ENCODE results near the gene KLHL26.

KLHL26 gene

GRCh38 chr19:18648973-18649315 is 12.1 kb downstream of the KLHL26 start:
- no peak for DNase-seq

- DNase-seq: no peak
Observed at GRCh38 chr19:18649371-18650020, 12.7 kb downstream of the KLHL26 start.

GRCh38 chr19:18650021-18650390 is 13.2 kb downstream of the KLHL26 start:
- no peak for DNase-seq

GRCh38 chr19:18650468-18651041 is 13.7 kb downstream of the KLHL26 start:
- DNase-seq: no peak

- DNase-seq: no peak
Observed at GRCh38 chr19:18651300-18651699, 14.5 kb downstream of the KLHL26 start.

GRCh38 chr19:18651733-18652132 is 14.9 kb downstream of the KLHL26 start:
- DNase-seq: no peak

GRCh38 chr19:18653853-18654252 is 17.0 kb downstream of the KLHL26 start:
- no peak for DNase-seq

GRCh38 chr19:18654469-18654868 is 17.6 kb downstream of the KLHL26 start:
- DNase-seq: no peak

GRCh38 chr19:18655173-18655844 is 18.5 kb downstream of the KLHL26 start:
- DNase-seq: no peak

- no peak for DNase-seq
Observed at GRCh38 chr19:18656337-18657086, 19.7 kb downstream of the KLHL26 start.

GRCh38 chr19:18657590-18658365 is 20.9 kb downstream of the KLHL26 start:
- no peak for DNase-seq

GRCh38 chr19:18658366-18658855 is 21.6 kb downstream of the KLHL26 start:
- DNase-seq: no peak

- DNase-seq: no peak
Observed at GRCh38 chr19:18659281-18660050, 22.6 kb downstream of the KLHL26 start.

- DNase-seq: no peak
Observed at GRCh38 chr19:18660051-18660910, 23.5 kb downstream of the KLHL26 start.

GRCh38 chr19:18660939-18661670 is 24.3 kb downstream of the KLHL26 start:
- DNase-seq: no peak

- no peak for DNase-seq
Observed at GRCh38 chr19:18662972-18663732, 26.3 kb downstream of the KLHL26 start.

- DNase-seq: peak in 1 of 5 donors; percentile 16
Observed at GRCh38 chr19:18663940-18664530, 27.2 kb downstream of the KLHL26 start.

- no peak for DNase-seq
Observed at GRCh38 chr19:18665771-18666202, 29.0 kb downstream of the KLHL26 start.

- DNase-seq: no peak
Observed at GRCh38 chr19:18666317-18666716, 29.5 kb downstream of the KLHL26 start.
